DMS 273 treated with DMSO at 0.1 percent for 48 hours (cell line): ENCODE results near the gene NUMA1.

Source experiments
- DNase-seq: peaks from one replicate; lab custom pipeline; 2025; lab: John Stamatoyannopoulos, UW

NUMA1 gene

DNA sequence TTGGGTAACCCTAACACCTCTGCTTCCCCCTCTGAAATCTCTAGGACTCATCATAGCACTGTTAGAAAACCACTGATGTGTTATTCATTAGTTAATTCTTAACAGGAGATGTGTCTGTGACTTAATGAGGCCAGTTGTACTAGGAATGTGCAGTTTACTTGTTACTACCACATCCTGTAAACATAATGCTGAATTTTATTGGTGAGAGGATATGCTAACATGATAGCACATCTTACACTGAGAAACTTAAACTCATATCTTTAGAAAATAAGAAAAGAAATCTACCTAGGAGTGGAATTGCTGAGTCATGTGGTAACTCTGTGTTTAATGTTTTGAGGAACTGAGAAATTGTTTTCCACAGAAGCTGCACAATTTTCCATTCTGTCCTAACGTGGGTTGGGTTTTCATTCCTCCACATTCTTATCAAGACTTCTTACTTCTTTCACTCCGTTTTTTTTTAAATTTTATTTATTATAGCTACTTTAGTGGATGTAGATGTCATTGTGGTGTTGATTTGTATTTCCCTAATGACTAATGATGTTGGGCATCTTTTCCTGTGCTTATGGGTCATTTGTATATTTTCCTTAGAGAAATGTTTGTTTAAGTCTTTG lies 117.8 kb downstream of the NUMA1 start:
- no peak for DNase-seq

DNA sequence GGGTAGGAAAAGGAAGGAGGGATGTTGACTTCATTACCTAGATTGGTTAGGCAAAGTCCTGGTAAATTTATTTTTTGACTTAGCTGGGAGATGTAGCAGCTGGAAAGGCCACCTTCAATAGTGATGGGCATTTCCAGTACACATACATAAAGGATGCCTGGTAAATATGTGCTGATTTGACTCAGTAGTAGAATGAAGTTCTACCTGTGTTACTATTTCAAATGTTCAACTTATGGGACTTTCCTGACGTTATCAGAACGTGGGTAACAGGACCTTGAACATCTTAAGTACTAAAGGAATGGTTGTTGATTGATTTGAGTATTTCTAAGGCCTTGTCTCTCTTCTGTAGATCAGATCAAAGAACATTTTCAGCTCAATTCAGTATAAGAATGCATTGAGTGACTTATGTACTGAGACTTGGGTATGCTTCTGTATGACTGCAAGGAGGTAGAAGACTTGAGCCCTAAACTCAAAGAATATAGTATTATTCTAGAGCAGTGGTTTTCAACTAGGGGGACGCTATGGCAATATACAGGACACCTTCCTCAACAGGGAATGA lies 124.4 kb downstream of the NUMA1 start:
- DNase-seq: no peak
